C1 segment of cervical spinal cord (tissue), 14 donors: ENCODE measurements around the gene OR10H5.
"Not testable (repeated sequence)": the region's sequence is repeated elsewhere in the genome, so short reads cannot be mapped to it uniquely, and the experiment has no call there.

ENCODE experiments used
- DNase-seq, 14 donors: peaks; one replicate each; lab custom pipeline; 2025; lab: John Stamatoyannopoulos, UW

Gene OR10H5

GRCh38 chr19:15843894-15844222 is 56.4 kb downstream of the OR10H5 start:
- DNase-seq = not testable (repeated sequence)

DNA sequence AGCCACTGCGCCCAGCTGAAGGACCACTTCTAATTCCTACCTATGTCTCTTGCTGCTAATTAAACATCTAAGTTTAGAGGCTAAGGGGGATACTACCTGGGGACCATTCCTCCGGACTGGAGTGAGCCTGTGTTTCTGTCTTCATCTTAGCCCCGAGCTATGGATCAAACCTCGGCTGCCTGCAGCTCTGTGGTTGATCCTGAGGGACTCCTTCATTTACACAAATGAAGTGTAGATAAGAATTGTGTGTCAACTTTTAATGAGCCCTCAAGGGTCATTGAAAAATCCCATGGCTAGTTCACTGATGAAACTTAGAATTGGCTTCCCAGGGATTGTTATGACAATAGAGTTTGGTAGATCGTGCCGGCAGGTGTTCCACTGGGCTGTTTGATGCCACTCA is 59.5 kb downstream of the OR10H5 start:
- DNase-seq = no peak

DNA sequence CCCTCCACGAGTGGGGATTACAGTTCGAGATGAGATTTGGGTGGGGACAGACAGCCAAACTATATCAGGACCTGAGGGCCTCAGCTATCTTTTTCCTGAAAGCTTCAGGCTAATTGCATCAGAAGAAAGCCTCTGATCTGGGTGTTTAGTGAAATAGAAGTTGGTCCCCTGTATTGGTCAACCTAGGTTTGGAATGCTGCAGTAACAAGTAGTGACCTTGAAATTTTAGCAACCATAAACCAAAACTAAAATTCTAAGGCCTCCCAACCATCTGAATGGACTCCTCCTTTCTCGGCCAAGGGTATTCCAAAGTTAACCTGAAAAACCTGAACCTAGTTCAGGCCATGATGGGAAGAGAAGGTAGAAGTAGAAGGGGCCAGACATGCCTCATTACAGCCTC is 62.9 kb downstream of the OR10H5 start:
- DNase-seq = no peak
